D721Med (cell line): ENCODE data around the gene SCP2D1.
"Not testable (repeated sequence)": the region's sequence is repeated elsewhere in the genome, so short reads cannot be mapped to it uniquely, and the experiment has no call there.

Experiments
- DNase-seq: peaks from one replicate; pipeline ENCODE4 v3.0.0; 2011; ENCODE audit warnings: low spot score; ENCODE audit not compliant: insufficient read length
- FAIRE-seq: peaks from 2 replicates; lab custom pipeline; 2011; peaks lifted over from hg19 to GRCh38; lab: Jason Lieb, UNC
- TF ChIP-seq, protein P1 (sequence below): IDR thresholded peaks from 2 replicates; pipeline ENCODE4 v1.5.1; 2012; ENCODE audit warnings: mild to moderate bottlenecking, control low read depth; ENCODE audit not compliant: insufficient read depth; ENCODE audit errors: missing control alignments

SCP2D1 gene

DNA sequence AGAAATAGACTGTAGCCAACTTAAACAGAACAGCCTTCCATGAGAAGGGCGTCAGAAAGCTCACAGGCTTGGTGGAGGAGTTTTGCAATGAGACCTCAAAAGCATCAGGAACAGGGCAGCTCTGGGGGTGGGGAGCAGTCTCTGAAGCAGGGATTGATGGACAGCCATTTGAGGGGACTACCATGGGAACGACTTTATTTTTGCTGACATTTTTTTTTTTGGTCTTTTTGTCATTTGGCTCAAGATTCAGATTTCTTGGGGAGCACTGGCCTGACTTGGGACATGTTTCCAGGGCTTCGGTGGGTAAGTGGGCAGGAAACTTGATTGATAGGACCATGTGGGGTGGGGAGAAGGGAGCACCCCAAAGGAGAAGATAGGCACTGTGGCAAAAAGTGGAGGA is 32.1 kb upstream of the SCP2D1 start:
- FAIRE-seq: no peak
- no peak for DNase-seq
- TF ChIP-seq, protein P1, sequence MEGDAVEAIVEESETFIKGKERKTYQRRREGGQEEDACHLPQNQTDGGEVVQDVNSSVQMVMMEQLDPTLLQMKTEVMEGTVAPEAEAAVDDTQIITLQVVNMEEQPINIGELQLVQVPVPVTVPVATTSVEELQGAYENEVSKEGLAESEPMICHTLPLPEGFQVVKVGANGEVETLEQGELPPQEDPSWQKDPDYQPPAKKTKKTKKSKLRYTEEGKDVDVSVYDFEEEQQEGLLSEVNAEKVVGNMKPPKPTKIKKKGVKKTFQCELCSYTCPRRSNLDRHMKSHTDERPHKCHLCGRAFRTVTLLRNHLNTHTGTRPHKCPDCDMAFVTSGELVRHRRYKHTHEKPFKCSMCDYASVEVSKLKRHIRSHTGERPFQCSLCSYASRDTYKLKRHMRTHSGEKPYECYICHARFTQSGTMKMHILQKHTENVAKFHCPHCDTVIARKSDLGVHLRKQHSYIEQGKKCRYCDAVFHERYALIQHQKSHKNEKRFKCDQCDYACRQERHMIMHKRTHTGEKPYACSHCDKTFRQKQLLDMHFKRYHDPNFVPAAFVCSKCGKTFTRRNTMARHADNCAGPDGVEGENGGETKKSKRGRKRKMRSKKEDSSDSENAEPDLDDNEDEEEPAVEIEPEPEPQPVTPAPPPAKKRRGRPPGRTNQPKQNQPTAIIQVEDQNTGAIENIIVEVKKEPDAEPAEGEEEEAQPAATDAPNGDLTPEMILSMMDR: no peak

DNA sequence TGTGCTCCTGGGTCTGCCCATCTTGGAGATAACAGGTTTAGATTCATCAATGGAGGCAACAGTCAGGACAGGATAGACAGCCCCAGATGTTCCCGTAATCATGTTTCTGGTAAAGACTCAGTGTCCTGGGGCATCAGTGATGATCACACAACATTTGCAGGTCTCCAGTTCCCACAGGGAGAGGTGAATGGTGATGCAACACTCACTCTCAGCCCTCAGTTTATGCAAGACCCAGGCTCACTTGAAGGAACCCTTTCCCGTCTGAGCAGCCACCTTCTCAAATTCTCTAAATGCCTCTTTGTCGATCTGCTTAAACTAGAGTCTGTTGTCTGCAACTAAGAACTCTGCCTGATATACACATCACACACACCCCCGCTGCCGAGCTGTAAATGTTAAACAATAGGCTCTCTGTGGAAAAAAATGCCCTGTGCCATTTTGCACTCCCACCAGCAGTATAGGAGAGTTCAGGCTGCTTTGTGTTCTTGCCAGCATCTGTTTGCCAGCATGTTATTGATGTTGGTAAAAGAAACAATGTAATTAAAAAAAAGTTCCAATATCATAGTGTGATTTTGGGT is 30.1 kb upstream of the SCP2D1 start:
- FAIRE-seq (no peak), DNase-seq (no peak)
- TF ChIP-seq, protein P1: no peak

DNA sequence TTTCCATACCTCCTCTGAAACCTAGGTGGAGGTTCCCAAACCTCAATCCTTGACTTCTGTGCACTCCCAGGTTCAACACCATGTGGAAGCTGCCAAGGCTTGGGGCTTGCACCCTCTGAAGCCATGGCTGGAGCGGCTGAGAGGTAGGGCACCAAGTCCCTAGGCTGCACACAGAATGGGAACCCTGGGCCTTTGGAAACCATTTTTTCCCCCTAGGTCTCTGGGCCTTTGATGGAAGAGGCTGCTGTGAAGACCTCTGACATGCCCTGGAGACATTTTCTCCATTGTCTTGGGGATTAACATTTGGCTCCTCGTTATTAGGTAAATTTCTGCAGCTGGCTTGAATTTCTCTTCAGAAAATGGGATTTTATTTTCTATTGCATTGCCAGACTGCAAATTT is 26.5 kb upstream of the SCP2D1 start:
- FAIRE-seq, DNase-seq: not testable (repeated sequence)

DNA sequence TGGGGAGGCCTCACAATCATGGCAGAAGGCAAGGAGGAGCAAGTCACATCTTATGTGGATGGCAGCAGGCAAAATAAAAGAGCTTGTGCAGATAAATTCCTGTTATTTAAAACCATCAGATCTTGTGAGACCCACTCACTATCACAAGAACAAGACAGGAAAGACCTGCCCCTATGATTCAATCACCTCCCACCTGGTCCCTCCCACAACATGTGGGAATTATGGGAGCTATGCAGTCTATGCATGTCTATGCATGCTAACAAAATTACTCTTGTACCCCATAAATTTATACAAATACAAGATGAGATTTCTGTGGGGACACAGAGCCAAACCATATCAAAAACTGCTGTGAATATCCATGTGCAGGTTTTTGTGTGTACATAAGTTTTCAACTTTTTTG is 25.6 kb upstream of the SCP2D1 start:
- no peak for FAIRE-seq
- TF ChIP-seq, protein P1: no peak
- no peak for DNase-seq

GRCh38 chr20:18790787-18791186 is 22.8 kb upstream of the SCP2D1 start:
- DNase-seq (no peak), FAIRE-seq (no peak)
- TF ChIP-seq, protein P1: no peak

DNA sequence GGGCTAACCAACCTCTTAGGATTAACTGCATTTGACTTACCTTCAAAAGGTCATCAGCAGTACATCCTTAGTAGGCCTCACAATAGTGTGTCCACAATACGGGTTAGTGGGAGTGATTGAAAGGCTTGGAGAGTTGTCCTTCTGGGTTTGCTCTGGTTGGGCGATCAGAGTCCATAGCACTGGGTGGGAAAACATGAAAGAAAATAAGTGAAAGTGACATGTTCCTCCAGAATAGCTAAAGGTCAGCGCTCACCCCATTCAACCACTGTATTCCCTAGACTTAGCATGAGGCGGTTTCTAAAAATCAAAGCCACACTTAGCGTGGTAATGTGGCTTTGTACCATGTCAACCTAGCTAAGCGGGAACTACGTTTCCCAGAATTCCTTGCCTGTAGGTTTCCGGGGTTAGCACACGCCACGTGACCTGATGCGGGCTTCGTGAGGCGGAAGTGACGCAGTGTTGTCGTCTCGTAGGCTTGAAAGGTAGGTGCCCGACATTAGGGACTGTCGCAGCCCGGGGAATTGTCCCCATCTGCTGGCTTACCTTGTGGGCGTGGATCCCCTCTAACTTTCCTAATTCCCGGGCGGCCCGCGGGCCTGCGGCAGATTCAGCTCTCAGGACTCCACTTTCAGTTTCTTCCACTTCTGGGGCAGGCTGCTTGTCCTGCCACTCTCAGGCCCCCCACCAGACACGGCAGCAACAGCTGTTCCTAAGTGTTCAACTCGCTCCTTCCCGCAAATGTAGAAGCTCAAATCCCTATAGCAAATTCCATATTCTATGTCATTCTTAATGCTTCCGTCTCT is 19.8 kb upstream of the SCP2D1 start:
- no peak for FAIRE-seq
- TF ChIP-seq, protein P1: peak; percentile 29
- no peak for DNase-seq

GRCh38 chr20:18794428-18794787 is 19.2 kb upstream of the SCP2D1 start:
- FAIRE-seq (no peak), DNase-seq (no peak)
- TF ChIP-seq, protein P1: no peak
